CD8-positive, alpha-beta memory T cell (primary cell): Measurements from ENCODE around the gene NDUFA3. TPM values are rescaled to one million over a fixed set of nuclear protein-coding genes. Genes with fewer than 3 reads are reported as not detected.
"Not testable (repeated sequence)": the region's sequence is repeated elsewhere in the genome, so short reads cannot be mapped to it uniquely, and the experiment has no call there.

Source experiments
- CTCF ChIA-PET: fragments of 350-600 bp; sonication (Branson Sonifier 250); formaldehyde crosslinking; loops from one replicate; lab custom pipeline; 2021; ENCODE audit warnings: antibody characterized with exemption; lab: Charles Lee
- POLR2A ChIA-PET: fragments of 350-600 bp; sonication (Branson Sonifier 250); formaldehyde crosslinking; loops from one replicate; lab custom pipeline; 2021; ENCODE audit warnings: antibody characterized with exemption; lab: Charles Lee
- DNase-seq, 5 donors: peaks; one replicate each; pipeline versions ENCODE4 v3.0.0 to v3.0.0-alpha.2; 2020 to 2022; ENCODE audit warnings: mixed read lengths in 1 of 5
- H3K27ac ChIP-seq: one replicate; pipeline ENCODE4 v1.7.0; 2013; ENCODE audit warnings: low read depth, mild to moderate bottlenecking, low read length, moderate library complexity
- H3K27me3 ChIP-seq: 2 replicates; pipeline ENCODE4 v1.7.0; 2013; ENCODE audit warnings: low read length, mild to moderate bottlenecking; ENCODE audit not compliant: insufficient read depth, poor library complexity, severe bottlenecking
- H3K36me3 ChIP-seq: 2 replicates; pipeline ENCODE4 v1.7.0; 2013; ENCODE audit warnings: mild to moderate bottlenecking, low read length, moderate library complexity; ENCODE audit not compliant: insufficient read depth
- H3K4me1 ChIP-seq: 2 replicates; pipeline ENCODE4 v1.7.0; 2013; ENCODE audit warnings: mild to moderate bottlenecking, low read length, moderate library complexity; ENCODE audit not compliant: insufficient read depth
- H3K4me3 ChIP-seq: 2 replicates; pipeline ENCODE4 v1.7.0; 2013; ENCODE audit warnings: mild to moderate bottlenecking, low read length
- H3K9me3 ChIP-seq: 2 replicates; pipeline ENCODE4 v1.7.0; 2013; ENCODE audit warnings: mild to moderate bottlenecking, low read length
- H3K27ac Mint-ChIP-seq, 8 donors: one replicate each; pipeline ENCODE4 v1.8.0; 2020 to 2021; ENCODE audit warnings: mixed read lengths in 8 of 8, mild to moderate bottlenecking in 6 of 8, inconsistent platforms in 3 of 8, moderate library complexity in 3 of 8
- H3K27me3 Mint-ChIP-seq, 2 donors: one replicate each; pipeline ENCODE4 v1.8.0; 2020 to 2021; ENCODE audit warnings: mixed read lengths in 2 of 2, mild to moderate bottlenecking in 1 of 2, moderate library complexity in 1 of 2
- H3K36me3 Mint-ChIP-seq, 3 donors: one replicate each; pipeline ENCODE4 v1.8.0; 2020 to 2021; ENCODE audit warnings: mixed read lengths in 3 of 3, inconsistent platforms in 1 of 3, mild to moderate bottlenecking in 1 of 3
- H3K4me1 Mint-ChIP-seq, 3 donors: one replicate each; pipeline ENCODE4 v1.8.0; 2020 to 2021; ENCODE audit warnings: mixed read lengths in 3 of 3, inconsistent platforms in 1 of 3, mild to moderate bottlenecking in 1 of 3
- H3K4me3 Mint-ChIP-seq, 7 donors: one replicate each; pipeline ENCODE4 v1.8.0; 2020 to 2021; ENCODE audit warnings: mixed read lengths in 7 of 7, mild to moderate bottlenecking in 6 of 7, moderate library complexity in 4 of 7, inconsistent platforms in 2 of 7
- H3K9me3 Mint-ChIP-seq, 5 donors: one replicate each; pipeline ENCODE4 v1.8.0; 2020 to 2022; ENCODE audit warnings: mixed read lengths in 5 of 5, mild to moderate bottlenecking in 3 of 5, moderate library complexity in 2 of 5, inconsistent platforms in 1 of 5
- polyA plus RNA-seq: library from polyadenylated mRNA; unstranded; fragments of 300-500 nt; fragmentation: Illumina TruSeq; gene quantifications from one replicate; pipeline ENCODE4 v1.2.3, GENCODE V29; 2021
- total RNA-seq, 2 experiments: library from RNA; stranded (reverse); gene quantifications; one replicate each; pipeline ENCODE4 v1.2.3, GENCODE V29; 2021

NDUFA3 gene
- total and polyA plus RNA-seq, 3 experiments from 2014 or later = 117 to 506 (median 124) TPM

GRCh38 chr19:54081032-54081431 lies 21.6 kb upstream of the NDUFA3 start, which contains the start of gene TARM1:
TARM1 (minus strand) TSS chr19:54081365; CDS start chr19:54081340, 25 bp downstream.
- peaks cover 5% of the 10 kb centered on the region for H3K9me3 ChIP-seq
- Mint-ChIP-seq H3K27me3 (peaks cover 12 to 14% of the 10 kb centered on the region in 2 donors), H3K9me3 (peaks cover 3 to 16% (median 8%) of the 10 kb centered on the region in 5 donors), H3K36me3 (peaks cover 0 to under 1% (median 0%) of the 10 kb centered on the region in 3 donors), H3K27ac (no peak within 1 kb of the TSS), H3K4me3 (no peak within 1 kb of the TSS), H3K4me1 (peaks cover 0 to 2% (median 0%) of the 10 kb centered on the region in 3 donors)
- no peak within 1 kb of the TSS for H3K27ac ChIP-seq
- H3K36me3 ChIP-seq = no peaks in the 10 kb centered on the region
- DNase-seq = no peak
- no peaks in the 10 kb centered on the region for H3K27me3 ChIP-seq
- no peak within 1 kb of the TSS for H3K4me3 ChIP-seq
- H3K4me1 ChIP-seq = no peaks in the 10 kb centered on the region
- ChIA-PET CTCF (no interaction called here), POLR2A (no interaction called here)

- H3K4me3 ChIP-seq = no peak overlapping the region
- H3K27ac ChIP-seq = no peak overlapping the region
- no peaks in the 10 kb centered on the region for H3K36me3 Mint-ChIP-seq
- no peaks in the 10 kb centered on the region for H3K4me1 ChIP-seq
- peaks cover 5% of the 10 kb centered on the region for H3K9me3 ChIP-seq
- no peak overlapping the region for H3K27ac Mint-ChIP-seq
- peaks cover 13 to 18% of the 10 kb centered on the region in 2 donors for H3K27me3 Mint-ChIP-seq
- no peak overlapping the region for H3K4me3 Mint-ChIP-seq
- peaks cover 3 to 18% (median 8%) of the 10 kb centered on the region in 5 donors for H3K9me3 Mint-ChIP-seq
- CTCF ChIA-PET = no interaction called here
- H3K27me3 ChIP-seq = peaks cover under 1% of the 10 kb centered on the region
- no peaks in the 10 kb centered on the region for H3K36me3 ChIP-seq
- no peak for DNase-seq
- H3K4me1 Mint-ChIP-seq = no peaks in the 10 kb centered on the region
- POLR2A ChIA-PET = no interaction called here
These were observed 18.2 kb upstream of the NDUFA3 start for GRCh38 chr19:54084410-54084809.

- peak overlapping the region in 4 of 7 donors; percentile 12 to 53 (median 40) for H3K4me3 Mint-ChIP-seq
- Histone ChIP-seq H3K4me1 (peaks cover 11% of the 10 kb centered on the region), H3K9me3 (no peaks in the 10 kb centered on the region), H3K4me3 (no peak overlapping the region), H3K27me3 (peaks cover 1% of the 10 kb centered on the region), H3K27ac (no peak overlapping the region), H3K36me3 (no peaks in the 10 kb centered on the region)
- no peaks in the 10 kb centered on the region for H3K36me3 Mint-ChIP-seq
- peak overlapping the region in 1 of 8 donors; percentile 17 for H3K27ac Mint-ChIP-seq
- CTCF ChIA-PET = no interaction called here
- POLR2A ChIA-PET = no interaction called here
- peaks cover 9 to 23% (median 19%) of the 10 kb centered on the region in 3 donors for H3K4me1 Mint-ChIP-seq
- no peak for DNase-seq
- peaks cover 0 to 5% (median 0%) of the 10 kb centered on the region in 5 donors for H3K9me3 Mint-ChIP-seq
- H3K27me3 Mint-ChIP-seq = peaks cover 10 to 18% of the 10 kb centered on the region in 2 donors
These were observed 8.1 kb upstream of the NDUFA3 start for GRCh38 chr19:54094426-54095000.

GRCh38 chr19:54095136-54095858 lies 7.4 kb upstream of the NDUFA3 start:
- Histone ChIP-seq H3K27me3 (no peaks in the 10 kb centered on the region), H3K36me3 (no peaks in the 10 kb centered on the region), H3K4me3 (peak overlapping the region; percentile 36), H3K4me1 (peaks cover 11% of the 10 kb centered on the region), H3K27ac (no peak overlapping the region), H3K9me3 (no peaks in the 10 kb centered on the region)
- peaks cover 0 to 5% (median 0%) of the 10 kb centered on the region in 5 donors for H3K9me3 Mint-ChIP-seq
- POLR2A ChIA-PET = interaction anchor here (0.9 to 2.7 kb wide), 3 partner anchors 20 to 1244 kb away, joined by 3 to 14 read pairs (median 5); partner anchors contain the start of genes CNOT3, KMT5C, PRPF31 and TFPT
- CTCF ChIA-PET = interaction anchor here (0.8 to 1.8 kb wide), 2 partner anchors 42 to 254 kb away, joined by 4 to 5 read pairs; partner anchors contain the start of gene CNOT3
- peaks cover 9 to 17% of the 10 kb centered on the region in 2 donors for H3K27me3 Mint-ChIP-seq
- H3K27ac Mint-ChIP-seq = no peak overlapping the region
- no peaks in the 10 kb centered on the region for H3K36me3 Mint-ChIP-seq
- H3K4me3 Mint-ChIP-seq = peak overlapping the region in 5 of 7 donors; percentile 23 to 87 (median 26)
- peaks cover 9 to 23% (median 19%) of the 10 kb centered on the region in 3 donors for H3K4me1 Mint-ChIP-seq
- no peak for DNase-seq

- H3K27me3 ChIP-seq, H3K36me3 Mint-ChIP-seq, H3K9me3 ChIP-seq, H3K36me3 ChIP-seq, H3K27ac ChIP-seq, H3K9me3 Mint-ChIP-seq: not testable (repeated sequence)
- Histone ChIP-seq H3K4me3 (peak overlapping the region; percentile 36), H3K4me1 (peaks cover 11% of the 10 kb centered on the region)
- POLR2A ChIA-PET = interaction anchor here (0.9 to 2.7 kb wide), 3 partner anchors 19 to 1243 kb away, joined by 3 to 14 read pairs (median 5); partner anchors contain the start of genes CNOT3, KMT5C, PRPF31 and TFPT
- H3K4me3 Mint-ChIP-seq = peak overlapping the region; percentile 69 to 88 (median 83)
- H3K4me1 Mint-ChIP-seq = peaks cover 9 to 24% (median 20%) of the 10 kb centered on the region in 3 donors
- H3K27ac Mint-ChIP-seq = peak overlapping the region; percentile 58 to 98 (median 80)
- CTCF ChIA-PET = interaction anchor here (0.8 to 1.8 kb wide), 3 partner anchors 10 to 255 kb away, joined by 4 to 5 read pairs (median 4); partner anchors contain the start of gene CNOT3
- DNase-seq = peak; percentile 38 to 73 (median 42)
- H3K27me3 Mint-ChIP-seq = peaks cover 9 to 13% of the 10 kb centered on the region in 2 donors
These were observed 6.6 kb upstream of the NDUFA3 start for GRCh38 chr19:54095859-54096616.

- no peak overlapping the region for H3K27ac ChIP-seq
- Mint-ChIP-seq H3K27ac (peak overlapping the region; percentile 35 to 92 (median 78)), H3K27me3 (peaks cover 9 to 10% of the 10 kb centered on the region in 2 donors), H3K36me3 (no peaks in the 10 kb centered on the region), H3K4me1 (peaks cover 13 to 27% (median 24%) of the 10 kb centered on the region in 3 donors), H3K9me3 (peaks cover 0 to 5% (median 0%) of the 10 kb centered on the region in 5 donors), H3K4me3 (peak overlapping the region; percentile 30 to 88 (median 72))
- ChIA-PET POLR2A (interaction anchor here (1.5 to 2.7 kb wide), 2 partner anchors 18 to 40 kb away, joined by 5 to 14 read pairs; partner anchors contain the start of genes CNOT3, PRPF31 and TFPT), CTCF (interaction anchor here (1.4 to 1.8 kb wide), 2 partner anchors 11 to 40 kb away, joined by 4 to 5 read pairs; partner anchors contain the start of gene CNOT3)
- no peak overlapping the region for H3K4me3 ChIP-seq
- H3K4me1 ChIP-seq = peaks cover 11% of the 10 kb centered on the region
- H3K9me3 ChIP-seq = no peaks in the 10 kb centered on the region
- H3K27me3 ChIP-seq = no peaks in the 10 kb centered on the region
- no peaks in the 10 kb centered on the region for H3K36me3 ChIP-seq
- DNase-seq = peak in 2 of 5 donors; percentile 35 to 54
These were observed 6.0 kb upstream of the NDUFA3 start for GRCh38 chr19:54096617-54097106.

DNA sequence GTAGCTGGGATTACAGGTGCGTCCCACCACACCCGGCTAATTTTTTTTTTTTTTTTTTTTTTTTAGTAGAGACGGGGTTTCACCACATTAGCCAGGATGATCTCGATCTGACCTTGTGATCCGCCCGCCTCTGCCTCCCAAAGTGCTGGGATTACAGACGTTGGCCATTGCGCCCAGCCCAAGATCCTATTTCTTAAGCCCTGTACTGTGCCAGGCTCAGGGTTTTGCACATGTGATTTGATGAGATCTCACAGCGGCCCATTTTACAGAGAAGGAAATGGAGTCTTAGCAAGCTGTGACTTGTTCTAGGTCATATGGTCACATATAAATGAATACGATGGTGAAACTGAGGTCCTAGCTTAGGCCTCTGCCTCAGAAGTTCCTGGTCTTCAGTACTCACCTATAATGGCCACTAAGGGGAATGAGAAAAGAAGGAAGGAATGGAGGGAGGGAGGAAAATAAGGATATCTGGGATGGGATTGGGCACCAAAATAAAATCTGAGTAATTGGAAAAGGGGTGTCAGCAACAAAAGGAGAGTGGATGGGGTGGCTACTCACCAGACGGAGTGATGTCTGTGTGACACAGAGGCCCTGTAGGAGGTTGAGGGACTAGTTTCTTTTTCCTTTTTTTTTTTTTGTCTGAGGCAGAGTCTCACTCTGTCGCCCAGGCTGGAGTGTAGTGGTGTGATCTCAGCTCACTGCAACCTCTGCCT lies 3.3 kb upstream of the NDUFA3 start:
- Histone ChIP-seq H3K4me1 (peaks cover 23% of the 10 kb centered on the region), H3K4me3 (no peak overlapping the region), H3K9me3 (no peaks in the 10 kb centered on the region), H3K27ac (no peak overlapping the region), H3K27me3 (no peaks in the 10 kb centered on the region), H3K36me3 (no peaks in the 10 kb centered on the region)
- Mint-ChIP-seq H3K27ac (peak overlapping the region in 1 of 8 donors; percentile 4), H3K9me3 (peaks cover 0 to 2% (median 0%) of the 10 kb centered on the region in 5 donors), H3K36me3 (peaks cover 0 to 4% (median 0%) of the 10 kb centered on the region in 3 donors), H3K4me1 (peaks cover 21 to 39% (median 34%) of the 10 kb centered on the region in 3 donors), H3K27me3 (peaks cover 1 to 5% of the 10 kb centered on the region in 2 donors), H3K4me3 (peak overlapping the region in 1 of 7 donors; percentile 4)
- no peak for DNase-seq
- POLR2A ChIA-PET = no interaction called here
- CTCF ChIA-PET = no interaction called here
